Epithelial cell of proximal tubule (primary cell): Measurements from ENCODE around the gene KRT83. TPM values are rescaled to one million over a fixed set of nuclear protein-coding genes. Genes with fewer than 3 reads are reported as not detected.
A peak's percentile ranks its signal among the peaks of the same experiment; 100 is the strongest.
"Not testable (repeated sequence)": the region's sequence is repeated elsewhere in the genome, so short reads cannot be mapped to it uniquely, and the experiment has no call there.

Experiments used
- DNase-seq: peaks from one replicate; pipeline ENCODE4 v3.0.0-alpha.2; 2011; ENCODE audit warnings: low read depth
- H3K4me3 ChIP-seq: 2 replicates; pipeline ENCODE4 v1.5.1; 2011; ENCODE audit warnings: low read depth, mild to moderate bottlenecking, low read length
- CTCF ChIP-seq: conservative IDR thresholded peaks from 2 replicates; pipeline ENCODE4 v1.5.1; 2012; ENCODE audit warnings: low read depth, mild to moderate bottlenecking, low read length
- total RNA-seq: library from RNA; depleted of rRNA; stranded (reverse); fragments of >200 nt; gene quantifications from 2 replicates; pipeline ENCODE4 v1.2.3, GENCODE V29; 2015

KRT83 gene
- total RNA-seq, 1 donor from 2014 or later = not detected

- TF ChIP-seq CTCF = no peak
- DNase-seq = no peak
- H3K4me3 ChIP-seq = no peak overlapping the region
Observed at GRCh38 chr12:52318241-52318990, 2.8 kb downstream of the KRT83 start.

DNA sequence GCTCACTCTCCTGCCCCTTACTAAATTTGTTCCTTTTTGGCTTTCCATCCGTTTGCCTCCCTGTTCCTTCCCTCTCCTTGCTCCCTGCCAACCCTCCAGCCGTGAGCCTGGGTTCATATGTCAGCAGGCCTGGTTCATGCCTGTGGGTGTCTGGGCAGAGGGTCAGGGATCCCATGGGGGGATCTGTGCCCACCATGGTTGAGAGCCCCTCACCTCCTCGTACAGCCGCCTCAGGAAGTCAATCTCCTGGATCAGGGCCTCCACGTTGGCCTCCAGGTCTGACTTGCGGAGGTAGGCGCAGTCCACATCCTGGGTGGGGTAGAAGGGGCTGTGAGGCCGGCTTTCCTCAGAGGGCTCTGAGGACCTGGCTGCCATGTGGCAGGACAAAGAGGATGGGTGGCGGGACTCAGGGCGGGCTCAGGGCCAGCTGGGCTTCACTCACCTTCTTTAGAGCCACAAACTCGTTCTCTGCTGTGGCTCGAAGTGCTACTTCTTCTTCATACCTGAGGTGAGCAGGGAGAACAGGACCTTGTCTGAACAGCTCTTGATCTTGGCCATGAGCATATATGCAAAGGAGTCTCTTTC lies 3.6 kb downstream of the KRT83 start:
- no peak for TF ChIP-seq CTCF
- no peak for DNase-seq
- H3K4me3 ChIP-seq = no peak overlapping the region

GRCh38 chr12:52316701-52317100 lies 4.5 kb downstream of the KRT83 start:
- TF ChIP-seq CTCF = no peak
- no peak for DNase-seq

GRCh38 chr12:52316290-52316689 lies 4.9 kb downstream of the KRT83 start:
- no peak for TF ChIP-seq CTCF
- no peak overlapping the region for H3K4me3 ChIP-seq
- no peak for DNase-seq

More at GRCh38 chr12:52316701-52317100, 4.5 kb downstream of the KRT83 start:
- no peak overlapping the region for H3K4me3 ChIP-seq

DNA sequence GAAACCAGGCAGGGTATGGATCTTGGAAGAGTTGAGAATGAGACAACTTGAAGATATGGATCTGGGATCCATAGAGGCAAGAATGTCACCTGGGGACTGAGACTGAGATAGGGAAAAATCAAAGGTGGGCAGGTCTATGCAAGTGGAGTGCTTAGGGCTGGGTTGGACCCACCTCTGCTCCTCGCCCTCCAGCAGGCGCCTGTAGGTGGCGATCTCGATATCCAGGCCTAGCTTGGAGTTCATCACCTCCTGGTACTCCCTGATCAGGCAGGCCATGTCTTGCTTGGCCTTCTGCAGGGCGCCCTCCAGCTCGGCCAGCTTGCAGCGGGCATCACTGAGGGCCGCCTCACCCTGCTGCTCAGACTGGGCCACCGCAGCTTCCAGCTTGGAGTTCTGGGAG lies 5.5 kb downstream of the KRT83 start:
- peak; percentile 41 for TF ChIP-seq CTCF
- H3K4me3 ChIP-seq, DNase-seq: not testable (repeated sequence)

DNA sequence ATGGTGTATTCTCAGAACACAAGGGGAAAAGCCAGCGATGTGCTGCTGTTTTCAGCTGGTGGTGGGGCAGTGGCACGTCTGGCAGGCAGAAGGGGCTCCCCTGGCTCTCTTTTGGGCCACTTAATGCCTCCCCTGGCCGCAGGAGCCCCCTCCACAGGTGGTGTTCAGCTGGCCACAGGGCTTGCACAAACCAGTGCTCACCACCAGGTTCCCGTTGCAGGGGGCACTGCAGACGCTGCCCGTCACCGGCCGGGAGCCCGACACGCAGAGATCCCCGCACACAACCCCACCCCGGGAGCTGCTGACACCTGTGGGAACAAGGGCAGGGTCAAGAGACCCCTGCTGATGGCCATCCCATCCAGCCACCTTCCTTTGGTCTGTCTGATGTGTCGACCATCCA lies 6.7 kb downstream of the KRT83 start:
- no peak for DNase-seq
- TF ChIP-seq CTCF = no peak
- H3K4me3 ChIP-seq = no peak overlapping the region

DNA sequence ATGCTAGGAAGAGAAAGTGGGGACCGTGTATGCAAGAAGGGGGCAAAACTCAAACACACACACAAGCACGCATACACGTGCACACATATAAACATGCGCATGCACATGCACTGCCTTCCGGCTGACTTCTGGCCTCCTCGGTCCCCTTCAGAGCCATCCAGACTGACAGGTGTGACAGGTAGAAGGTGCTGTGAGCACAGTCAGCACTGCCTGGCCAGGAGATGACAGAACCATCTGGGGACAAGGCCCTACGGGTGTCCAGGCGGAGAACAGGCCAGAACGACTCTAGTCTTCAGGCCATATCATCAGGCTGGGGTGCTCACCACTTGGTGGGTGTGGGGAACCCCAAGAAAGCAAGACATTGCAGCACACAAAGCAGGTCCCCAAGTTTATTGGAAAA lies 7.3 kb downstream of the KRT83 start:
- no peak for DNase-seq
- no peak for TF ChIP-seq CTCF
- H3K4me3 ChIP-seq = no peak overlapping the region
